Ammon's horn (tissue), 1 donor: ENCODE results near the gene CTDNEP1.

ENCODE experiments used
- DNase-seq: peaks from one replicate; pipeline ENCODE4 v3.0.0-alpha.2; 2016; ENCODE audit warnings: low spot score

CTDNEP1 gene

GRCh38 chr17:7228920-7229319, 22.6 kb downstream of the CTDNEP1 start:
- DNase-seq, result no peak

GRCh38 chr17:7226721-7227710, 24.5 kb downstream of the CTDNEP1 start:
- DNase-seq, result no peak

GRCh38 chr17:7225711-7226331, 25.7 kb downstream of the CTDNEP1 start:
- no peak for DNase-seq

- no peak for DNase-seq
Observed at GRCh38 chr17:7224661-7225111, 26.8 kb downstream of the CTDNEP1 start.

GRCh38 chr17:7224110-7224509, 27.4 kb downstream of the CTDNEP1 start:
- no peak for DNase-seq

- DNase-seq, result no peak
Observed at GRCh38 chr17:7223375-7223774, 28.2 kb downstream of the CTDNEP1 start.

- DNase-seq, result no peak
Observed at GRCh38 chr17:7222972-7223292, 28.6 kb downstream of the CTDNEP1 start.

- no peak for DNase-seq
Observed at GRCh38 chr17:7222093-7222971, 29.2 kb downstream of the CTDNEP1 start.

GRCh38 chr17:7221278-7222092, 30.0 kb downstream of the CTDNEP1 start:
- no peak for DNase-seq

- no peak for DNase-seq
Observed at GRCh38 chr17:7220593-7221277, 30.8 kb downstream of the CTDNEP1 start.

- peak; percentile 93 for DNase-seq
Observed at GRCh38 chr17:7219812-7220592, 31.5 kb downstream of the CTDNEP1 start, which contains the start of the genes ACADVL and DLG4. ACADVL (plus strand) TSS chr17:7219938; CDS start chr17:7219985, 47 bp downstream. DLG4 (minus strand) TSS chr17:7219836.

- DNase-seq, result no peak
Observed at GRCh38 chr17:7219229-7219811, 32.2 kb downstream of the CTDNEP1 start.

- no peak for DNase-seq
Observed at GRCh38 chr17:7218758-7219157, 32.8 kb downstream of the CTDNEP1 start.

GRCh38 chr17:7218166-7218565, 33.4 kb downstream of the CTDNEP1 start:
- DNase-seq, result no peak

- peak; percentile 74 for DNase-seq
Observed at GRCh38 chr17:7217113-7217987, 34.2 kb downstream of the CTDNEP1 start.

- no peak for DNase-seq
Observed at GRCh38 chr17:7216242-7217112, 35.1 kb downstream of the CTDNEP1 start.

GRCh38 chr17:7215652-7216180, 35.8 kb downstream of the CTDNEP1 start:
- DNase-seq, result no peak
